Prostate gland (tissue), 2 donors: Measurements from ENCODE around the gene SRPK3. TPM values are rescaled to one million over a fixed set of nuclear protein-coding genes. Genes with fewer than 3 reads are reported as not detected.

Experiments
- DNase-seq: peaks from one replicate; pipeline ENCODE4 v3.0.0-alpha.2; 2019; ENCODE audit warnings: low spot score
- H3K27ac ChIP-seq, 2 donors: fragments of 200-600 bp; sonication (generic); 2 replicates each; pipeline ENCODE4 v1.5.1; 2017 to 2019
- H3K27me3 ChIP-seq: fragments of 200-600 bp; sonication (generic); replicated peaks from 2 replicates; pipeline ENCODE4 v1.5.1; 2019; ENCODE audit not compliant: insufficient read depth
- H3K36me3 ChIP-seq, 2 donors: fragments of 200-600 bp; sonication (generic); 1 replicate in 1 of 2; 2 replicates in 1 of 2; pipeline versions ENCODE4 v1.5.1 to v1.8.1; 2017 to 2019
- H3K4me1 ChIP-seq: fragments of 200-600 bp; sonication (generic); replicated peaks from 2 replicates; pipeline ENCODE4 v1.5.1; 2019
- H3K4me3 ChIP-seq, 2 donors: fragments of 200-600 bp; sonication (generic); 2 replicates each; pipeline ENCODE4 v1.5.1; 2017 to 2019
- H3K9me3 ChIP-seq: fragments of 200-600 bp; sonication (generic); 2 replicates; pipeline ENCODE4 v1.5.1; 2017
- CTCF ChIP-seq, 4 experiments: fragments of 200-600 bp in 2 of 4; fragments of 450-650 bp in 2 of 4; sonication (generic) in 2 of 4; IDR thresholded peaks; 1 replicate in 3 of 4; 2 replicates in 1 of 4; pipeline ENCODE4 v1.5.1; 2016 to 2019; ENCODE audit warnings: antibody characterized with exemption in 4 of 4, mild to moderate bottlenecking in 2 of 4, moderate library complexity in 2 of 4
- POLR2A ChIP-seq: fragments of 450-650 bp; IDR thresholded peaks from one replicate; pipeline ENCODE4 v1.6.1; 2016; ENCODE audit warnings: antibody characterized with exemption, mild to moderate bottlenecking
- POLR2AphosphoS5 ChIP-seq: sonication (generic); formaldehyde crosslinking; IDR thresholded peaks from one replicate; pipeline ENCODE4 v1.6.1; 2017; ENCODE audit warnings: antibody characterized with exemption
- WGBS: methylation state at CpG from one replicate; pipeline ENCODE4 v1.1.5; 2018; 5-methylcytosine and 5-hydroxymethylcytosine counted together
- intact Hi-C: fragments of 100-400 bp; cut with DNase I; formaldehyde crosslinking; loops from one replicate; pipeline ENCODE4 v1.14.2; 2022
- total RNA-seq, 2 donors: library from RNA; depleted of rRNA; stranded (reverse); fragments of >200 nt; gene quantifications; one replicate each; pipeline ENCODE4 v1.1.0, GENCODE V29; 2016

The SRPK3 gene
- total RNA-seq, 2 donors from 2014 or later = 1.4 to 2.7 TPM

GRCh38 chrX:153829799-153830639 lies 49.2 kb downstream of the SRPK3 start, which contains the start of gene PDZD4:
PDZD4 (minus strand) TSS chrX:153830544; CDS start chrX:153830298, 246 bp downstream.
- DNase-seq = no peak
- intact Hi-C loops = no loop called here
- Histone ChIP-seq H3K36me3 (no peaks in the 10 kb centered on the region), H3K27me3 (no peaks in the 10 kb centered on the region), H3K4me3 (peak within 1 kb of the TSS; percentile 22), H3K9me3 (no peaks in the 10 kb centered on the region), H3K4me1 (no peaks in the 10 kb centered on the region), H3K27ac (no peak within 1 kb of the TSS)
- TF ChIP-seq POLR2A (no peak), POLR2AphosphoS5 (no peak), CTCF (IDR thresholded peaks at IDR 0.05) (no peak)
- 0% methylated on average over 15 of the region's 97 CpGs for WGBS

- intact Hi-C loops = no loop called here
- WGBS = 20% methylated on average over 9 of the region's 102 CpGs
- H3K27ac ChIP-seq = no peak overlapping the region
- TF ChIP-seq POLR2AphosphoS5 = no peak
- no peak for TF ChIP-seq POLR2A
- TF ChIP-seq CTCF (IDR thresholded peaks at IDR 0.05) = no peak
- H3K36me3 ChIP-seq = no peaks in the 10 kb centered on the region
- no peaks in the 10 kb centered on the region for H3K9me3 ChIP-seq
- DNase-seq = no peak
- H3K4me1 ChIP-seq = no peaks in the 10 kb centered on the region
- H3K27me3 ChIP-seq = no peaks in the 10 kb centered on the region
- peak overlapping the region in 1 of 2 donors; percentile 22 for H3K4me3 ChIP-seq
Observed at GRCh38 chrX:153830640-153831428, 50.0 kb downstream of the SRPK3 start.

DNA sequence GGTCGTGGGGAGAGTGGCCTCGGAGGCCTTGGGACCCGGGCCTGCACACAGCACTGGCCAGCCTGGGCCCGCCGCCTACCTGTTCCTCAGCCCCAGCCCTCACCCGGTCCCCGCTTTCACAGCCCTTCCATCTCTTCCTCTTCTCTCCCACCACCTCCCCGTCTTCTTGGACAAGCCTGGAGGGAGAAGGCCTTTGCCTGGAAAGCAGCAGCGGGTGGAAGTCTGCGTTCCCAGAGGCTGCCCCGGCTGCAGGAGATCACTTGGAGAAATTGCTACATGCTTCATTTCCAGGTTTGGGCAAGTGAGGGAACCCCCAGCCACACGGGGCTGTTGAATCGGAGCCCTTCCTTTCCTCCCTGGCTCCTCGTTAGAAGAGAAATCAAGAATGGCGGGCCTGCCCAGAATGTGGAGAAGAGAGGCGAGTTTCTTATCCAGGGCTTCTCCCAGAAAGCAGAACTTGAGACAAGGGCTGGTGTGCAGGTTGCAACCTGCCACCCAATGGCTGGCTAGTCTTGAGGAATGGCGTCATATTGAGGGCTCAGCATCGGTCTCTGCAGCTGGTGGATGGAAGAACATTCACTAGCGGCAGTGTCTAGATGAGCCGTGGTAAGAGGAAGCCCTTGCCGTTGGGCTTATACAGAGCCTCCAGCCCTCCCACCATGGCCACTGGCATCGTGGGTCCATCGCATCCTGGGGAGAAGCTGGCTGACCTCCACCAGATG lies 50.7 kb downstream of the SRPK3 start:
- WGBS = 58% methylated on average over 22 of the region's 23 CpGs
- Histone ChIP-seq H3K9me3 (no peaks in the 10 kb centered on the region), H3K27me3 (no peaks in the 10 kb centered on the region), H3K36me3 (no peaks in the 10 kb centered on the region), H3K4me3 (no peak overlapping the region), H3K27ac (no peak overlapping the region), H3K4me1 (no peaks in the 10 kb centered on the region)
- no peak for DNase-seq
- intact Hi-C loops = no loop called here
- no peak for TF ChIP-seq CTCF (IDR thresholded peaks at IDR 0.05)

GRCh38 chrX:153832728-153833127 lies 51.9 kb downstream of the SRPK3 start:
- Histone ChIP-seq H3K27ac (no peak overlapping the region), H3K27me3 (no peaks in the 10 kb centered on the region), H3K4me1 (no peaks in the 10 kb centered on the region), H3K4me3 (no peak overlapping the region), H3K9me3 (no peaks in the 10 kb centered on the region), H3K36me3 (no peaks in the 10 kb centered on the region)
- 86% methylated on average over 9 of the region's 10 CpGs for WGBS
- DNase-seq = no peak
- no peak for TF ChIP-seq POLR2AphosphoS5
- TF ChIP-seq CTCF (IDR thresholded peaks at IDR 0.05) = no peak
- no peak for TF ChIP-seq POLR2A
- intact Hi-C loops = no loop called here

Other genes starting within 250 kb of the SRPK3 start
- 10 to 100 TPM; 33.8 to 55.9 TPM for gene CCNQ, start 181.9 kb upstream of the SRPK3 start, total RNA-seq
- 1 to 10 TPM in 1 of 2 donors, not detected in 1; 3.5 TPM for gene DUSP9, start 133.8 kb upstream of the SRPK3 start, total RNA-seq
- 10 to 100 TPM in 1 of 2 donors, 1 to 10 TPM in 1; 8.5 to 50.6 TPM for gene PNCK, start 107.2 kb upstream of the SRPK3 start, total RNA-seq
- gene SLC6A8, start 93.1 kb upstream of the SRPK3 start, total RNA-seq = 10 to 100 TPM; 25.4 to 95.4 TPM
- 100 to 1,000 TPM; 144 to 244 TPM for gene BCAP31, start 56.7 kb upstream of the SRPK3 start, total RNA-seq
- gene ABCD1, start 56.2 kb upstream of the SRPK3 start, total RNA-seq = 10 to 100 TPM in 1 of 2 donors, 1 to 10 TPM in 1; 9.7 to 97.8 TPM
- gene PLXNB3, start 16.8 kb upstream of the SRPK3 start, total RNA-seq = 10 to 100 TPM; 20.9 to 52.7 TPM
- gene IDH3G, start 13.3 kb downstream of the SRPK3 start, total RNA-seq = 100 to 1,000 TPM; 106 to 122 TPM
- 100 to 1,000 TPM; 288 to 623 TPM for gene SSR4, start 13.6 kb downstream of the SRPK3 start, total RNA-seq
- gene PDZD4, start 49.5 kb downstream of the SRPK3 start, total RNA-seq = 10 to 100 TPM in 1 of 2 donors, 1 to 10 TPM in 1; 7.2 to 16.8 TPM
- 10 to 100 TPM in 1 of 2 donors, under 1 TPM in 1; 0.73 to 18.0 TPM for gene L1CAM, start 105.1 kb downstream of the SRPK3 start, total RNA-seq
- 1 to 10 TPM in 1 of 2 donors, under 1 TPM in 1; 0.41 to 2.5 TPM for gene AVPR2, start 123.6 kb downstream of the SRPK3 start, total RNA-seq
- gene ARHGAP4, start 145.2 kb downstream of the SRPK3 start, total RNA-seq = 10 to 100 TPM; 11.9 to 41.1 TPM
- 10 to 100 TPM; 47.5 to 64.9 TPM for gene NAA10, start 154.0 kb downstream of the SRPK3 start, total RNA-seq
- gene RENBP, start 163.6 kb downstream of the SRPK3 start, total RNA-seq = 1 to 10 TPM; 2.4 to 4.4 TPM
- gene HCFC1, start 190.8 kb downstream of the SRPK3 start, total RNA-seq = 100 to 1,000 TPM in 1 of 2 donors, 10 to 100 TPM in 1; 67.7 to 115 TPM
- gene TMEM187, start 191.7 kb downstream of the SRPK3 start, total RNA-seq = 10 to 100 TPM; 16.9 to 18.2 TPM
- gene IRAK1, start 238.9 kb downstream of the SRPK3 start, total RNA-seq = 100 to 1,000 TPM; 113 to 122 TPM